ENCODE measurements around the gene RTN4RL2.

DNA sequence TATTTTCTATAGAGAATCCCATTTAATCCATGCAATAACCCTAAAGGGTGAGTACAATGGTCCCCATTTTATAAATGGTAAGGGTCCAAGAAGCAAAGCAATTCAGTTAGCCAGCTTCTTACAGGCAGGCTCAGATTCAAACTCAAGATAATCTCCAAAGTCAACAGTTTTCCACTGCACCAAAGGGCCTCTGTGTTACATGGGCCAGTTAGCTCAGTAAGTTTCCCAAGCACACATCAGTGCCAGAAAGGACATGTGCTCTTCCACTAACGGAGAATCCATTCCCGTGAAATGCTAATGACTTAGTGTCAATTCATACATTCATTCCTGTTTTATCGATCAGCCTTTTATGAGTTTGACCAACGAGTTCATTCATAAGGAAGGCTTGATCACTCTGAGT, 44.2 kb downstream of the RTN4RL2 start:
- TF ChIP-seq, protein P1, sequence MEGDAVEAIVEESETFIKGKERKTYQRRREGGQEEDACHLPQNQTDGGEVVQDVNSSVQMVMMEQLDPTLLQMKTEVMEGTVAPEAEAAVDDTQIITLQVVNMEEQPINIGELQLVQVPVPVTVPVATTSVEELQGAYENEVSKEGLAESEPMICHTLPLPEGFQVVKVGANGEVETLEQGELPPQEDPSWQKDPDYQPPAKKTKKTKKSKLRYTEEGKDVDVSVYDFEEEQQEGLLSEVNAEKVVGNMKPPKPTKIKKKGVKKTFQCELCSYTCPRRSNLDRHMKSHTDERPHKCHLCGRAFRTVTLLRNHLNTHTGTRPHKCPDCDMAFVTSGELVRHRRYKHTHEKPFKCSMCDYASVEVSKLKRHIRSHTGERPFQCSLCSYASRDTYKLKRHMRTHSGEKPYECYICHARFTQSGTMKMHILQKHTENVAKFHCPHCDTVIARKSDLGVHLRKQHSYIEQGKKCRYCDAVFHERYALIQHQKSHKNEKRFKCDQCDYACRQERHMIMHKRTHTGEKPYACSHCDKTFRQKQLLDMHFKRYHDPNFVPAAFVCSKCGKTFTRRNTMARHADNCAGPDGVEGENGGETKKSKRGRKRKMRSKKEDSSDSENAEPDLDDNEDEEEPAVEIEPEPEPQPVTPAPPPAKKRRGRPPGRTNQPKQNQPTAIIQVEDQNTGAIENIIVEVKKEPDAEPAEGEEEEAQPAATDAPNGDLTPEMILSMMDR (IDR thresholded peaks at IDR 0.05): no peak
- TF ChIP-seq POLR2A (IDR thresholded peaks at IDR 0.05): no peak
